KOPT-K1 (cell line): ENCODE results near the gene ANKRD2.

ENCODE experiments used
- H3K27ac ChIP-seq: fragments of 200-600 bp; sonication (generic); 2 replicates; pipeline ENCODE4 v1.5.1; 2016; ENCODE audit warnings: antibody characterized with exemption, mild to moderate bottlenecking, low read depth, low read length; ENCODE audit not compliant: poor library complexity, severe bottlenecking
- H3K36me3 ChIP-seq: fragments of 200-600 bp; sonication (generic); 2 replicates; pipeline ENCODE4 v1.5.1; 2017; ENCODE audit warnings: antibody characterized with exemption, mild to moderate bottlenecking, low read length, moderate library complexity; ENCODE audit not compliant: insufficient read depth
- H3K9me3 ChIP-seq: fragments of 200-600 bp; sonication (generic); 2 replicates; pipeline ENCODE4 v1.5.1; 2017; ENCODE audit warnings: antibody characterized with exemption, low read length, mild to moderate bottlenecking; ENCODE audit not compliant: insufficient read depth, poor library complexity, severe bottlenecking

The ANKRD2 gene

GRCh38 chr10:97596101-97597082, 23.8 kb downstream of the ANKRD2 start:
- H3K9me3 ChIP-seq, result no peaks in the 10 kb centered on the region
- H3K27ac ChIP-seq, result no peak overlapping the region
- H3K36me3 ChIP-seq, result no peaks in the 10 kb centered on the region

GRCh38 chr10:97597778-97598177, 25.2 kb downstream of the ANKRD2 start:
- Histone ChIP-seq H3K9me3 (no peaks in the 10 kb centered on the region), H3K36me3 (no peaks in the 10 kb centered on the region), H3K27ac (no peak overlapping the region)

GRCh38 chr10:97598407-97599271, 26.1 kb downstream of the ANKRD2 start:
- Histone ChIP-seq H3K27ac (no peak overlapping the region), H3K9me3 (no peaks in the 10 kb centered on the region), H3K36me3 (no peaks in the 10 kb centered on the region)

GRCh38 chr10:97599272-97599619, 26.7 kb downstream of the ANKRD2 start:
- Histone ChIP-seq H3K36me3 (no peaks in the 10 kb centered on the region), H3K9me3 (no peaks in the 10 kb centered on the region), H3K27ac (no peak overlapping the region)

GRCh38 chr10:97600616-97601015, 28.0 kb downstream of the ANKRD2 start:
- Histone ChIP-seq H3K27ac (no peak overlapping the region), H3K36me3 (no peaks in the 10 kb centered on the region), H3K9me3 (no peaks in the 10 kb centered on the region)

- Histone ChIP-seq H3K9me3 (no peaks in the 10 kb centered on the region), H3K27ac (no peak overlapping the region), H3K36me3 (no peaks in the 10 kb centered on the region)
Observed at GRCh38 chr10:97601268-97602215, 29.0 kb downstream of the ANKRD2 start.

GRCh38 chr10:97607095-97607636, 34.6 kb downstream of the ANKRD2 start:
- Histone ChIP-seq H3K9me3 (no peaks in the 10 kb centered on the region), H3K27ac (no peak overlapping the region), H3K36me3 (no peaks in the 10 kb centered on the region)

GRCh38 chr10:97608991-97609561, 36.5 kb downstream of the ANKRD2 start:
- no peak overlapping the region for H3K27ac ChIP-seq
- no peaks in the 10 kb centered on the region for H3K9me3 ChIP-seq
- H3K36me3 ChIP-seq, result no peaks in the 10 kb centered on the region

GRCh38 chr10:97611473-97611872, 38.9 kb downstream of the ANKRD2 start:
- H3K27ac ChIP-seq, result no peak overlapping the region
- no peaks in the 10 kb centered on the region for H3K9me3 ChIP-seq
- H3K36me3 ChIP-seq, result no peaks in the 10 kb centered on the region

- H3K9me3 ChIP-seq, result no peaks in the 10 kb centered on the region
- H3K36me3 ChIP-seq, result no peaks in the 10 kb centered on the region
- no peak overlapping the region for H3K27ac ChIP-seq
Observed at GRCh38 chr10:97612386-97612785, 39.8 kb downstream of the ANKRD2 start.

- Histone ChIP-seq H3K9me3 (no peaks in the 10 kb centered on the region), H3K27ac (no peak overlapping the region), H3K36me3 (no peaks in the 10 kb centered on the region)
Observed at GRCh38 chr10:97618285-97618684, 45.7 kb downstream of the ANKRD2 start.

- H3K36me3 ChIP-seq, result no peaks in the 10 kb centered on the region
- H3K27ac ChIP-seq, result no peak overlapping the region
- H3K9me3 ChIP-seq, result no peaks in the 10 kb centered on the region
Observed at GRCh38 chr10:97618733-97619132, 46.2 kb downstream of the ANKRD2 start.

GRCh38 chr10:97623277-97623676, 50.7 kb downstream of the ANKRD2 start:
- H3K27ac ChIP-seq, result no peak overlapping the region
- no peaks in the 10 kb centered on the region for H3K9me3 ChIP-seq
- no peaks in the 10 kb centered on the region for H3K36me3 ChIP-seq

- no peak overlapping the region for H3K27ac ChIP-seq
- H3K36me3 ChIP-seq, result no peaks in the 10 kb centered on the region
- no peaks in the 10 kb centered on the region for H3K9me3 ChIP-seq
Observed at GRCh38 chr10:97627731-97628130, 55.2 kb downstream of the ANKRD2 start.
